A549 treated with ZK216348 at 1 μM for 4 hours (cell line): ENCODE results near the gene KRTAP6-2. TPM values are rescaled to one million over a fixed set of nuclear protein-coding genes. Genes with fewer than 3 reads are reported as not detected.

Experiments used
- total RNA-seq: library from RNA; stranded (reverse); fragments of 200-300 nt; extraction: Qiagen RNA extraction; gene quantifications from 5 replicates; pipeline ENCODE4 v1.2.3, GENCODE V29; 2022; ENCODE audit warnings: low read depth

Gene KRTAP6-2, protein sequence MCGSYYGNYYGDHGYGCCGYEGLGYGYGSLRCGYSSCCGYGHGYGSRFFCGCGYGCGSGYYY
- total RNA-seq, result not detected in 5 replicates

GRCh38 chr21:30598802-30599201, at the start of gene KRTAP6-2:
KRTAP6-2 (minus strand) TSS chr21:30598902; CDS start chr21:30598874, 28 bp downstream.

DNA sequence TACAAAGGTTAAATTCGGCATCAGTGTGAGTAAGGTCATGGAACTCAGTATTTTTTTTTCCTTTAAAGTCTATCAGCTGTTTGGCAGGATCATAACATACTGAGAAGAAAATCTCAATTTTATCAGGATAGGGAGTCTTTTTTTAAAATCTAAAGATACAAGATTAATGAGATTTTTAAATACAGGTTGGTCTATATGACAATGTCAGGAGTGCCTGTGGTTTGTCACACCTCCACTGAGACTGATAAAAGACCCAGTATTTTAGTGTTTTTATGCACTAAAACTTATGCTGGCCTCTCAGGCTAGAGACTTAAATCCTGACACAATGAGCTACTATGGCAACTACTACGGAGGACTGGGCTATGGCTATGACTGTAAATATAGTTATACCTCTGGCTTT, 43.9 kb upstream of the KRTAP6-2 start, which contains the start of gene KRTAP20-3:
Gene KRTAP20-3 (plus strand): TSS at position 301 of the 400 bp plus-strand sequence.

GRCh38 chr21:30634906-30635305, 36.2 kb upstream of the KRTAP6-2 start, which contains the start of gene KRTAP20-2:
KRTAP20-2 (plus strand) TSS chr21:30635206; CDS start chr21:30635264, 58 bp downstream.

DNA sequence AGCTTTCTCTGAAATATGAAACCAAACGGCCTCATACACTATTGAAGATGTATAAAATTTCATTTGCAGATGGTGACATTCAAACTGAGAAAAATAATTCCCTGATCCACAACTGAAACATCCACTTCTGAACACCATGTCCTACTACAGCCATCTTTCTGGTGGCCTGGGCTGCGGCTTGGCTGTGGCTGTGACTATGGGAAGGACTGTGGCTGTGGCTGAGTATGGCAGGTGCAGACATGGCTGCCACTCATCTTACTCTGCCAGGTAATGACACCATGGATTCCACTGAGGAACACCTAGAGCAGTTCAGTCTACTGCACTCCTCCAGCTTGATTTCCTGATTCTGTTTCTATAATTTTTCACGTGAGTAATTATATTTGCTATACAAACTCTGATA, 21.8 kb upstream of the KRTAP6-2 start, which contains the start of gene KRTAP20-4:
Gene KRTAP20-4 (plus strand): TSS at position 106 of the 400 bp plus-strand sequence.

DNA sequence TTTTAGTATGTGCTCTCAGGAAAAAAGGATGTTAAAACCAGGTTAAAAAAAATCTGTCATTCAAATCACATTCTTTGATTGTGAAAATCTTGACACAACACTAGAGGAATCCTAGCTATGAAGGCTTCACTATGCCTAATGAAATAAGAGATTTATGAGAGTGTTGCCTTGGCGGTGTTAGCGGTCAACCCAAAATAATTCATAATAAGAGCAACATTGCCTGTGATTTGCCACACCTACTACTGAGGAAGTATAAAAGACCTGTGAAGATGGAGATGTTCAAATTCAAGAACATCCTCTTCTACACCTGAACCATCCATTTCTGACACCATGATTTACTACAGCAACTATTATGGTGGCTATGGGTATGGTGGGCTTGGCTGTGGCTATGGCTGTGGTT, 17.4 kb upstream of the KRTAP6-2 start, which contains the start of gene KRTAP20-1:
Gene KRTAP20-1 (plus strand): TSS at position 301 of the 400 bp plus-strand sequence. CDS start 30 bp downstream, at position 331.

DNA sequence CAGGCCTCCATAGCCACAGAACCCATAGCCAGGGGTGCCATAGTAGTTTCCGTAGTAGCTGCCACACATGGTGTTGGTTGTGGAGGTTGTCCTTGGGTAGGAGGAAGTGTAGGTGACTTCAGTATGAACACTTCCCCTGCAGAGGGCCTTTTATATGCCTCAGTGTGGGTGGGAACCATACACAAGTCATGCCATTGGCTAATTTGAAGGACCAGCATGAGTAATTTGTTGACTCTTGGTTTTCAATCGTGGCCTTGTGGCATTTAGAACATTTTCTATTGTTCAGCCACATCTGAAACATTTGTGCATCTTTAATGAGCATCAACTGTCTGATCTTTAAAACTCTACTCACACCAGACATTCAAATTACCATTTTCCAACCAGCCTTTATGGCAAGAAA, 15.1 kb upstream of the KRTAP6-2 start, which contains the start of gene KRTAP6-1:
Gene KRTAP6-1 (minus strand): TSS at position 95 of the 400 bp plus-strand sequence. CDS start 26 bp downstream, at position 69.

GRCh38 chr21:30600787-30601186, 2.1 kb upstream of the KRTAP6-2 start, which contains the start of gene KRTAP22-1:
KRTAP22-1 (plus strand) TSS chr21:30601087.

GRCh38 chr21:30592140-30592539, 6.6 kb downstream of the KRTAP6-2 start, which contains the start of gene KRTAP6-3:
KRTAP6-3 (plus strand) TSS chr21:30592440; CDS start chr21:30592446, 6 bp downstream.

DNA sequence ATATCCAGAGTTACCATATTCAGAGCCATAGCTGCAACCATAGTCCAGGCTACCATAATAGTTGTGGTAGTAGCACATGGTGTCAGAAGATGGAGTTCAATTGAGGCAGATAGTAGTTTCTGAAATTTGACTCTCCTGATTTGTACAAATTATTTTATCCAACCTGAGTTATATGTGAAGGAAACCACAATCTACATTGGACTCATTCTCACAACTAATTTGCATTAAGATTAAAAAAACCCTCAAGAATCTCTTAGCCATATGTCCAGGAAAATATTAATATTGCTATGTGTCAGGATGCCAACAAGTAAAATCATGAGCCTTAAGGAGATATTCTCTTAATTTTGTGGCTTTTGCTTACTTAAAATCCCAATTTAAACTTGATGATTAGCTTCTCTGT, 8.4 kb downstream of the KRTAP6-2 start, which contains the start of gene KRTAP22-2:
Gene KRTAP22-2 (minus strand): TSS at position 101 of the 400 bp plus-strand sequence.

DNA sequence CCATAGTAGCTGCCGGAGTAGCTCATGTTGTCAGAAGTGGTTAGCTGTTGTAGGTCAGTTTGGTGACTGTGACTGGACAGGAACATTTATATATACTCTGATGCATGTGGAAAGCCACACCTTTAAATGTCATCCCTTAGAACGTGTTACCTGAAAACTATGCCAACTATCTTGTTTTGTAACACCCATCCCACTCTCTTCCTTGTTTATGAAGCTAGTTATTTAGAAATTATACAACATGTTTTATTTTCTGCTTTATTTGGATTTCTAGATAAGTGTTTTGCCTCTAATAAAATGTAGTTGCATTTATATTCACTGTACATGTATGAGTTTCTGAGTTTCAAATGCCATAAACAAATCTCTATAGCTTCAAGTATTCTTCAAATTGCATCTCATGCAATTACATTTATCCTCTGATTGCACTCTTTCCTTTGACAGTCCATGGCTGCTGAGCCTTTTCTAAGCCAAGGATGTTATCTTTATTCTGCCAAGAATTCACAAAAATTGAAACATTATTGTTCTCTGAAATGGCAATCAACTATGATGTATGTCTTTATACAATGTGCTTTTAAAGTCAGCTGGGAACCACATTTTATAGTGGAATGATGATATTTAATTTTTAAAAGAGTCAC, 37.3 kb downstream of the KRTAP6-2 start, which contains the start of gene KRTAP19-7:
Gene KRTAP19-7 (minus strand): TSS at position 51 of the 632 bp plus-strand sequence. CDS start 25 bp downstream, at position 26.

Other genes starting within 250 kb of the KRTAP6-2 start
- gene KRTAP13-2, start 226.6 kb downstream of the KRTAP6-2 start, total RNA-seq, result not detected in 5 replicates
- gene KRTAP13-1, start 202.9 kb downstream of the KRTAP6-2 start, total RNA-seq, result not detected in 5 replicates
- gene KRTAP13-3, start 173.0 kb downstream of the KRTAP6-2 start, total RNA-seq, result not detected in 5 replicates
- gene KRTAP13-4, start 168.7 kb downstream of the KRTAP6-2 start, total RNA-seq, result not detected in 5 replicates
- not detected in 5 replicates for gene KRTAP15-1, start 158.6 kb downstream of the KRTAP6-2 start, total RNA-seq
- not detected in 5 replicates for gene KRTAP19-1, start 118.5 kb downstream of the KRTAP6-2 start, total RNA-seq
- gene KRTAP19-2, start 111.5 kb downstream of the KRTAP6-2 start, total RNA-seq, result not detected in 5 replicates
- not detected in 5 replicates for gene KRTAP19-3, start 106.9 kb downstream of the KRTAP6-2 start, total RNA-seq
- not detected in 5 replicates for gene KRTAP19-4, start 101.7 kb downstream of the KRTAP6-2 start, total RNA-seq
- not detected in 5 replicates for gene KRTAP19-5, start 96.8 kb downstream of the KRTAP6-2 start, total RNA-seq
- gene KRTAP19-6, start 57.0 kb downstream of the KRTAP6-2 start, total RNA-seq, result not detected in 5 replicates
- gene KRTAP19-7, start 37.6 kb downstream of the KRTAP6-2 start, total RNA-seq, result not detected in 5 replicates
- gene KRTAP22-2, start 8.5 kb downstream of the KRTAP6-2 start, total RNA-seq, result not detected in 5 replicates
- gene KRTAP6-3, start 6.5 kb downstream of the KRTAP6-2 start, total RNA-seq, result not detected in 5 replicates
- not detected in 5 replicates for gene KRTAP22-1, start 2.2 kb upstream of the KRTAP6-2 start, total RNA-seq
- not detected in 5 replicates for gene KRTAP6-1, start 15.0 kb upstream of the KRTAP6-2 start, total RNA-seq
- not detected in 5 replicates for gene KRTAP20-1, start 17.5 kb upstream of the KRTAP6-2 start, total RNA-seq
- gene KRTAP20-4, start 21.7 kb upstream of the KRTAP6-2 start, total RNA-seq, result not detected in 5 replicates
- not detected in 5 replicates for gene KRTAP20-2, start 36.3 kb upstream of the KRTAP6-2 start, total RNA-seq
- not detected in 5 replicates for gene KRTAP20-3, start 44.0 kb upstream of the KRTAP6-2 start, total RNA-seq
- not detected in 5 replicates for gene KRTAP21-3, start 119.9 kb upstream of the KRTAP6-2 start, total RNA-seq
- not detected in 5 replicates for gene KRTAP21-2, start 148.4 kb upstream of the KRTAP6-2 start, total RNA-seq
- gene KRTAP21-1, start 156.5 kb upstream of the KRTAP6-2 start, total RNA-seq, result not detected in 5 replicates
- not detected in 5 replicates for gene KRTAP8-1, start 214.4 kb upstream of the KRTAP6-2 start, total RNA-seq
- gene KRTAP7-1, start 230.9 kb upstream of the KRTAP6-2 start, total RNA-seq, result not detected in 5 replicates